K562 (cell line): ENCODE results near the gene PHYHD1. TPM values are rescaled to one million over a fixed set of nuclear protein-coding genes. Genes with fewer than 3 reads are reported as not detected.

ENCODE experiments used
- CHCHD3 ChIP-seq: fragments of 250-450 bp; sonication (Bioruptor Pico); IDR thresholded peaks from 2 replicates; pipeline ENCODE4 v2.1.2; 2022; ENCODE audit warnings: mild to moderate bottlenecking
- EGR1 ChIP-seq: fragments of 450-650 bp; conservative IDR thresholded peaks from 2 replicates; pipeline ENCODE4 v1.6.1; 2017; ENCODE audit warnings: mild to moderate bottlenecking
- HCFC1 ChIP-seq: IDR thresholded peaks from 2 replicates; pipeline ENCODE4 v1.6.1; 2012; ENCODE audit warnings: low read depth, low read length, improper control_type of control experiment
- KDM4B ChIP-seq, 2 experiments: fragments of 450-650 bp in 1 of 2; sonication (generic) in 1 of 2; IDR thresholded peaks; 2 replicates each; pipeline ENCODE4 v1.6.1; 2016 to 2017; ENCODE audit warnings: borderline replicate concordance in 2 of 2, antibody characterized with exemption in 1 of 2, low read depth in 1 of 2, mild to moderate bottlenecking in 1 of 2
- L3MBTL2 ChIP-seq: fragments of 450-650 bp; IDR thresholded peaks from 2 replicates; pipeline ENCODE4 v1.6.1; 2016; ENCODE audit warnings: mild to moderate bottlenecking, moderate library complexity
- NR1H2 ChIP-seq: sonication (generic); formaldehyde crosslinking; IDR thresholded peaks from 2 replicates; pipeline ENCODE4 v1.4.0; 2020; ENCODE audit warnings: mild to moderate bottlenecking, missing genetic modification reagents
- POLR2AphosphoS2 ChIP-seq: IDR thresholded peaks from 2 replicates; pipeline ENCODE4 v1.6.1; 2012; ENCODE audit warnings: low read length, improper control_type of control experiment
- POLR2H ChIP-seq: IDR thresholded peaks from 2 replicates; pipeline ENCODE4 v1.6.1; 2016; ENCODE audit warnings: missing genetic modification characterization, low read depth, mild to moderate bottlenecking, control low read depth, missing compliant biosample characterization, moderate library complexity
- SNIP1 ChIP-seq: fragments of 450-650 bp; IDR thresholded peaks from 2 replicates; pipeline ENCODE4 v1.7.1; 2017; ENCODE audit warnings: low read depth, mild to moderate bottlenecking
- ZEB2 ChIP-seq: fragments of 450-650 bp; IDR thresholded peaks from 2 replicates; pipeline ENCODE4 v1.6.1; 2016
- polyA plus RNA-seq, 8 experiments: library from polyadenylated mRNA; depleted of rRNA in 4 of 8; stranded (reverse) in 5 of 8; unstranded in 3 of 8; fragments of >200 nt; fragmentation: Nextera tagmentation in 2 of 8; fragmentation: Illumina TruSeq in 1 of 8; extraction: Ambion mirVana in 2 of 8; extraction: Trizol in 1 of 8; gene quantifications; 2 replicates each; pipeline versions ENCODE4 v1.2.1 to v1.2.3, GENCODE V29; 2011 to 2014; ENCODE audit warnings: inconsistent platforms in 1 of 8, missing spikeins in 1 of 8
- total RNA-seq, 7 experiments: library from RNA; depleted of rRNA in 6 of 7; stranded (reverse); fragments of >200 nt in 6 of 7; fragmentation: Illumina TruSeq in 2 of 7; extraction: Trizol in 2 of 7; gene quantifications; 2 replicates each; pipeline versions ENCODE4 v1.2.1 to v1.2.3, GENCODE V29; 2011 to 2021; ENCODE audit warnings: low replicate concordance in 1 of 7
- TF ChIP-seq, protein P1 (sequence below): sonication (generic); formaldehyde crosslinking; IDR thresholded peaks from 2 replicates; pipeline ENCODE4 v1.8.0; 2022; ENCODE audit warnings: mild to moderate bottlenecking, missing genetic modification reagents
- TF ChIP-seq, protein P2 (sequence below): fragments of 250-450 bp; sonication (Bioruptor Pico); IDR thresholded peaks from 2 replicates; pipeline ENCODE4 v1.5.0; 2022; ENCODE audit warnings: mild to moderate bottlenecking
- TF ChIP-seq, protein P3 (sequence below): sonication (generic); formaldehyde crosslinking; IDR thresholded peaks from 2 replicates; pipeline ENCODE4 v1.8.1; 2023; ENCODE audit warnings: missing genetic modification reagents, mild to moderate bottlenecking, borderline replicate concordance
- TF ChIP-seq, protein P4 (sequence below): fragments of 250-450 bp; sonication (Bioruptor Pico); IDR thresholded peaks from 2 replicates; pipeline ENCODE4 v1.4.0; 2020

PHYHD1 gene
- total and polyA plus RNA-seq, 9 of the 15 experiments (the other 6 are each of a cell fraction or from before 2014, with no cell fraction given) = 0.36 to 1.3 (median 0.80) TPM

DNA sequence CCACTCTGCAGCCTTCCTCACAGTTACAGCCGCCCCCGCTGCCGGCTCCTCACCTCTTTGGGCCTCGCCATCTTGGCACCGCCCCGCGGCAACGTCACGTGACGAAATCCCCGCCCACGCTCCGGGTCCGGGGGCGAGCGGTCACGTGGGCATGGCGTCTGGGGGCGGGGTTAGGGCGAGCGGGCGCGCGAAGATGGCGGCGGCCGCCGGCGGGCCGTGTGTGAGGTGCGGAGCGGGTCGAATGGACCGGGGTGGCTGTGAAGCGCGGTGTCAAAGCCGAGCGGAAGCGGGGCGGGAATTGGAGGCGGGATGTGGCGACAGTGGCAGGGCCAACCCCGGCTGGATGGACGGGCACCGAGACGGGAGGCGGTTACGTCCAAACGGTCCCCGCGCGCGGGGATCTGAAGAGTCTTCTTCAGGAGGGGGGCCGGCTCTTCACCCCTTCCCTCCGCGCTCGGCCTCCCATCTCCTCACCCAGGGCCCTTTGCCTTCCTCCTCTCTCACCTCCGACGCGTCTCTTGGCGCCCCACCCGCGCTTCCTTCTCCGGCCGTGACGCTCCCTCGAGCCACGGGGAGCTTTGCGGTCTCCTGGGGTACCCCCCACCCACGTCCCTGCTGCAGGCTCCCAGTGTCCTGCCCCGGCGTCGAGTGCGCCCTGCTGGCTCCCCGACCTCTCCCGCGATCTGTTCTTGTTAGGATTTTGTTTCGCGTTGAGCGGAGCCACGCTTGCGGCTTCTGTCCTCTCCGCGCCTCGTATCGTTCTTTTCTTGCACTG, 26.9 kb downstream of the PHYHD1 start, which contains the start of the genes DOLK and NUP188 (continued):
- TF ChIP-seq, protein P1, sequence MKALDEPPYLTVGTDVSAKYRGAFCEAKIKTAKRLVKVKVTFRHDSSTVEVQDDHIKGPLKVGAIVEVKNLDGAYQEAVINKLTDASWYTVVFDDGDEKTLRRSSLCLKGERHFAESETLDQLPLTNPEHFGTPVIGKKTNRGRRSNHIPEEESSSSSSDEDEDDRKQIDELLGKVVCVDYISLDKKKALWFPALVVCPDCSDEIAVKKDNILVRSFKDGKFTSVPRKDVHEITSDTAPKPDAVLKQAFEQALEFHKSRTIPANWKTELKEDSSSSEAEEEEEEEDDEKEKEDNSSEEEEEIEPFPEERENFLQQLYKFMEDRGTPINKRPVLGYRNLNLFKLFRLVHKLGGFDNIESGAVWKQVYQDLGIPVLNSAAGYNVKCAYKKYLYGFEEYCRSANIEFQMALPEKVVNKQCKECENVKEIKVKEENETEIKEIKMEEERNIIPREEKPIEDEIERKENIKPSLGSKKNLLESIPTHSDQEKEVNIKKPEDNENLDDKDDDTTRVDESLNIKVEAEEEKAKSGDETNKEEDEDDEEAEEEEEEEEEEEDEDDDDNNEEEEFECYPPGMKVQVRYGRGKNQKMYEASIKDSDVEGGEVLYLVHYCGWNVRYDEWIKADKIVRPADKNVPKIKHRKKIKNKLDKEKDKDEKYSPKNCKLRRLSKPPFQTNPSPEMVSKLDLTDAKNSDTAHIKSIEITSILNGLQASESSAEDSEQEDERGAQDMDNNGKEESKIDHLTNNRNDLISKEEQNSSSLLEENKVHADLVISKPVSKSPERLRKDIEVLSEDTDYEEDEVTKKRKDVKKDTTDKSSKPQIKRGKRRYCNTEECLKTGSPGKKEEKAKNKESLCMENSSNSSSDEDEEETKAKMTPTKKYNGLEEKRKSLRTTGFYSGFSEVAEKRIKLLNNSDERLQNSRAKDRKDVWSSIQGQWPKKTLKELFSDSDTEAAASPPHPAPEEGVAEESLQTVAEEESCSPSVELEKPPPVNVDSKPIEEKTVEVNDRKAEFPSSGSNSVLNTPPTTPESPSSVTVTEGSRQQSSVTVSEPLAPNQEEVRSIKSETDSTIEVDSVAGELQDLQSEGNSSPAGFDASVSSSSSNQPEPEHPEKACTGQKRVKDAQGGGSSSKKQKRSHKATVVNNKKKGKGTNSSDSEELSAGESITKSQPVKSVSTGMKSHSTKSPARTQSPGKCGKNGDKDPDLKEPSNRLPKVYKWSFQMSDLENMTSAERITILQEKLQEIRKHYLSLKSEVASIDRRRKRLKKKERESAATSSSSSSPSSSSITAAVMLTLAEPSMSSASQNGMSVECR (CRISPR knock-in tag) = peak; percentile 68
- TF ChIP-seq HCFC1 = peak; percentile 64
- peak; percentile 84 for TF ChIP-seq POLR2H (tag)
- peak; percentile 76 for TF ChIP-seq L3MBTL2
- TF ChIP-seq KDM4B (IDR thresholded peaks at IDR 0.05; ENCODE audit: borderline replicate concordance in 2 of 2, low read depth in 1 of 2) = 0 out of 4 replicates have a peak, but pooled peaks of 1 of the 2 experiments have one; percentile 51
- TF ChIP-seq ZEB2 = no peak
- no peak for TF ChIP-seq POLR2AphosphoS2
- TF ChIP-seq, protein P2, sequence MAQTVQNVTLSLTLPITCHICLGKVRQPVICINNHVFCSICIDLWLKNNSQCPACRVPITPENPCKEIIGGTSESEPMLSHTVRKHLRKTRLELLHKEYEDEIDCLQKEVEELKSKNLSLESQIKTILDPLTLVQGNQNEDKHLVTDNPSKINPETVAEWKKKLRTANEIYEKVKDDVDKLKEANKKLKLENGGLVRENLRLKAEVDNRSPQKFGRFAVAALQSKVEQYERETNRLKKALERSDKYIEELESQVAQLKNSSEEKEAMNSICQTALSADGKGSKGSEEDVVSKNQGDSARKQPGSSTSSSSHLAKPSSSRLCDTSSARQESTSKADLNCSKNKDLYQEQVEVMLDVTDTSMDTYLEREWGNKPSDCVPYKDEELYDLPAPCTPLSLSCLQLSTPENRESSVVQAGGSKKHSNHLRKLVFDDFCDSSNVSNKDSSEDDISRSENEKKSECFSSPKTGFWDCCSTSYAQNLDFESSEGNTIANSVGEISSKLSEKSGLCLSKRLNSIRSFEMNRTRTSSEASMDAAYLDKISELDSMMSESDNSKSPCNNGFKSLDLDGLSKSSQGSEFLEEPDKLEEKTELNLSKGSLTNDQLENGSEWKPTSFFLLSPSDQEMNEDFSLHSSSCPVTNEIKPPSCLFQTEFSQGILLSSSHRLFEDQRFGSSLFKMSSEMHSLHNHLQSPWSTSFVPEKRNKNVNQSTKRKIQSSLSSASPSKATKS = no peak
- TF ChIP-seq, protein P3, sequence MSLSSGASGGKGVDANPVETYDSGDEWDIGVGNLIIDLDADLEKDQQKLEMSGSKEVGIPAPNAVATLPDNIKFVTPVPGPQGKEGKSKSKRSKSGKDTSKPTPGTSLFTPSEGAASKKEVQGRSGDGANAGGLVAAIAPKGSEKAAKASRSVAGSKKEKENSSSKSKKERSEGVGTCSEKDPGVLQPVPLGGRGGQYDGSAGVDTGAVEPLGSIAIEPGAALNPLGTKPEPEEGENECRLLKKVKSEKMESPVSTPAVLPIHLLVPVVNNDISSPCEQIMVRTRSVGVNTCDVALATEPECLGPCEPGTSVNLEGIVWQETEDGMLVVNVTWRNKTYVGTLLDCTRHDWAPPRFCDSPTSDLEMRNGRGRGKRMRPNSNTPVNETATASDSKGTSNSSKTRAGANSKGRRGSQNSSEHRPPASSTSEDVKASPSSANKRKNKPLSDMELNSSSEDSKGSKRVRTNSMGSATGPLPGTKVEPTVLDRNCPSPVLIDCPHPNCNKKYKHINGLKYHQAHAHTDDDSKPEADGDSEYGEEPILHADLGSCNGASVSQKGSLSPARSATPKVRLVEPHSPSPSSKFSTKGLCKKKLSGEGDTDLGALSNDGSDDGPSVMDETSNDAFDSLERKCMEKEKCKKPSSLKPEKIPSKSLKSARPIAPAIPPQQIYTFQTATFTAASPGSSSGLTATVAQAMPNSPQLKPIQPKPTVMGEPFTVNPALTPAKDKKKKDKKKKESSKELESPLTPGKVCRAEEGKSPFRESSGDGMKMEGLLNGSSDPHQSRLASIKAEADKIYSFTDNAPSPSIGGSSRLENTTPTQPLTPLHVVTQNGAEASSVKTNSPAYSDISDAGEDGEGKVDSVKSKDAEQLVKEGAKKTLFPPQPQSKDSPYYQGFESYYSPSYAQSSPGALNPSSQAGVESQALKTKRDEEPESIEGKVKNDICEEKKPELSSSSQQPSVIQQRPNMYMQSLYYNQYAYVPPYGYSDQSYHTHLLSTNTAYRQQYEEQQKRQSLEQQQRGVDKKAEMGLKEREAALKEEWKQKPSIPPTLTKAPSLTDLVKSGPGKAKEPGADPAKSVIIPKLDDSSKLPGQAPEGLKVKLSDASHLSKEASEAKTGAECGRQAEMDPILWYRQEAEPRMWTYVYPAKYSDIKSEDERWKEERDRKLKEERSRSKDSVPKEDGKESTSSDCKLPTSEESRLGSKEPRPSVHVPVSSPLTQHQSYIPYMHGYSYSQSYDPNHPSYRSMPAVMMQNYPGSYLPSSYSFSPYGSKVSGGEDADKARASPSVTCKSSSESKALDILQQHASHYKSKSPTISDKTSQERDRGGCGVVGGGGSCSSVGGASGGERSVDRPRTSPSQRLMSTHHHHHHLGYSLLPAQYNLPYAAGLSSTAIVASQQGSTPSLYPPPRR (CRISPR knock-in tag) = peak; percentile 44; the same call in 1 of the 2 replicates
- TF ChIP-seq EGR1 = peak; percentile 100
- 0 out of 2 replicates have a peak, but pooled peaks have one; percentile 55 for TF ChIP-seq CHCHD3 (CRISPR knock-in tag)
- TF ChIP-seq SNIP1 = no peak
- TF ChIP-seq, protein P4, sequence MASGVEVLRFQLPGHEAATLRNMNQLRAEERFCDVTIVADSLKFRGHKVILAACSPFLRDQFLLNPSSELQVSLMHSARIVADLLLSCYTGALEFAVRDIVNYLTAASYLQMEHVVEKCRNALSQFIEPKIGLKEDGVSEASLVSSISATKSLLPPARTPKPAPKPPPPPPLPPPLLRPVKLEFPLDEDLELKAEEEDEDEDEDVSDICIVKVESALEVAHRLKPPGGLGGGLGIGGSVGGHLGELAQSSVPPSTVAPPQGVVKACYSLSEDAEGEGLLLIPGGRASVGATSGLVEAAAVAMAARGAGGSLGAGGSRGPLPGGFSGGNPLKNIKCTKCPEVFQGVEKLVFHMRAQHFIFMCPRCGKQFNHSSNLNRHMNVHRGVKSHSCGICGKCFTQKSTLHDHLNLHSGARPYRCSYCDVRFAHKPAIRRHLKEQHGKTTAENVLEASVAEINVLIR = peak; percentile 73
- TF ChIP-seq NR1H2 (CRISPR knock-in tag) = peak; percentile 17
